ENCODE results near the gene ATAD1. TPM values are rescaled to one million over a fixed set of nuclear protein-coding genes. Genes with fewer than 3 reads are reported as not detected.

ATAD1 gene
- total RNA-seq, 4 donors from 2014 or later: 29.6 to 45.8 (median 33.8) TPM

DNA sequence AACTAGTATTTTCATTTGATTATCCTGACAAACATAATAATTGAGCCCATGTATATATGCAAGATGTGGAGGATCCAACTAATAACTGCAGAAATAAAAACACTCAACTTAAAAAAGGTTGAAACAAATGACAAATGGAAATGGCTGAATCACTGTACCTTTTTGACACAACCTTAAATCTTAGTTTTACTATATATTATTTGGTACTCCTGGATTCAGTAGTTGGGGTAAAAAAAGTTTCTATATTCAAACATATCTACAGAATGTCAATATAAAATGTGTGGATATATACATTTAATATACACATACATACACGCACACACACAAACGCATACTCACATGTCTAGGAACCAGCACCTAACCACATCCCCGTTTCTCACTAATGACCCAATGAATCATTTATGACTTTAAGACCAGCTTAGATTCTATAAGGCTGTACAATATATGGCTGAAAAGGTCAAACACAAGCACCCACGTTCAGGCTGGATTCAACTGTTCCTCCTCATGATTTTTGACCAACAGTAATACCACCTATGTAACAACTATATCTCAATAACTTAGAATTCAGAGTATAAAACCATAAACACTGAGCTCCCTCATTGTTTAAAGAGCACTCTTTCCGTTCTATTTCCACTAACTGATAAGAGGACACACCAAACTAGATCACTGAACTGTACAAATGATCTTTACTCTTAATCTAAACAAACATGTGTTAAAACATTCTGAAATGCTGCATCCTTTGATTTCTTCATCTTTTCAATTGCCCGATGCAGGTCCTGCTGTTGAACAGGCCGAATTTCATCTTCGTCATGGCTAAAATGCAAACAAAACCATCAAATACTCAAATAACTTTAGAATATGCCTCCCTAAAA, 63.8 kb downstream of the ATAD1 start:
- TF ChIP-seq, protein P1, sequence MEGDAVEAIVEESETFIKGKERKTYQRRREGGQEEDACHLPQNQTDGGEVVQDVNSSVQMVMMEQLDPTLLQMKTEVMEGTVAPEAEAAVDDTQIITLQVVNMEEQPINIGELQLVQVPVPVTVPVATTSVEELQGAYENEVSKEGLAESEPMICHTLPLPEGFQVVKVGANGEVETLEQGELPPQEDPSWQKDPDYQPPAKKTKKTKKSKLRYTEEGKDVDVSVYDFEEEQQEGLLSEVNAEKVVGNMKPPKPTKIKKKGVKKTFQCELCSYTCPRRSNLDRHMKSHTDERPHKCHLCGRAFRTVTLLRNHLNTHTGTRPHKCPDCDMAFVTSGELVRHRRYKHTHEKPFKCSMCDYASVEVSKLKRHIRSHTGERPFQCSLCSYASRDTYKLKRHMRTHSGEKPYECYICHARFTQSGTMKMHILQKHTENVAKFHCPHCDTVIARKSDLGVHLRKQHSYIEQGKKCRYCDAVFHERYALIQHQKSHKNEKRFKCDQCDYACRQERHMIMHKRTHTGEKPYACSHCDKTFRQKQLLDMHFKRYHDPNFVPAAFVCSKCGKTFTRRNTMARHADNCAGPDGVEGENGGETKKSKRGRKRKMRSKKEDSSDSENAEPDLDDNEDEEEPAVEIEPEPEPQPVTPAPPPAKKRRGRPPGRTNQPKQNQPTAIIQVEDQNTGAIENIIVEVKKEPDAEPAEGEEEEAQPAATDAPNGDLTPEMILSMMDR (IDR thresholded peaks at IDR 0.05; ENCODE audit: low read depth): no peak

DNA sequence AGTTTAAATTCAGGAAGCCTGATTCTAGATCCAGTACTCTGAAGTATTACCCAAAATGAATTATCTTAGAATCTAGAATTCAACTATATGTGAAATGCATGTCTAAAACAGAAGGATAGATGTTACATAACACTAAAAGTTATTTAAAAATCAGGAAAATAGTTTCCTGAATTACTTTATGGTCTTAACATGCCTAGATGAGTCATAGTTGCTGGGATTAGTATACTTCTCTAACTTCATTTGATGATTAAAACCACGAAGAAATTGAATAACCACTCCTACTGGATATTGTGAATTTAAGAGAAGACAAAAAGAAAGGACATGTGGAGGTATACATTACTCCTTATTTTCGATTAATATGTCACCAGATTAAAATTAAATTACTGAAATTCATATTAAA, 65.5 kb downstream of the ATAD1 start:
- TF ChIP-seq, protein P1 (IDR thresholded peaks at IDR 0.05; ENCODE audit: low read depth): no peak

DNA sequence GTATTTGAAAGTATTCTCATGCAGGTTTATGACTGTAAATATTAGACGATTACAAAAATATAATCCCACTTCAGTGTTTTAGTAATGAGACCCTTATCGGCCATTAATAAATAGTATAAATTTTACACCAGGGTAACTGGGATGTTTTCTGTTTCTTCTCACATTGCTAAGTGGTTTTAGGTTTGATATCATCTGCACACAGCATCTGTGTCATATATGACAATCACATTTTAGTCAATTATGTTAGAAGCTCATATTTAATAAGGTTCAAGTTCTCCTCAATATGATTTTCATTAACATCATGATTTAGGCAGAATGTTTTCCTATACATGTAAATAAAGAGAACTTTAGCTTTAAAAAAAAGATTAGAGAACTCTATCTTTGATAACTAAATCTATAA, 66.8 kb downstream of the ATAD1 start:
- TF ChIP-seq, protein P1 (IDR thresholded peaks at IDR 0.05; ENCODE audit: low read depth): no peak

DNA sequence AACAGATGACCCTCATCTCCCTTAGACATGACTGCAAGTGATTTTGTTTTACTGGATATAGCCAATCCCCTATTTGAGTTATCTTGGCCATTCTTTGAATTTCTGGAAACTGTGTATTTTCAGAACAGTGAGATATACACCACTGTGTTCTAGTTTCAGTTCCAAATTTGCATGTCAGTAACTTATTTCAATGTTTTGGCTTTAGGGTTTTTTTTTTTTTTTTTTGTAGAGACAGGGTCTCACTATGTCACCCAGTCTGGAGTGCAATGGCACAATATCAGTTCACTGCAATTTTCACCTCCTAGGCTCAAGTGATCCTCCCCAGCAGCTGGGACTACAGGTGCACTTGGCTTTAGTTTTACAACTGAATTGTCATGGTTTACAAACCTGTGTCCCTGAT, 67.2 kb downstream of the ATAD1 start:
- TF ChIP-seq, protein P1 (IDR thresholded peaks at IDR 0.05; ENCODE audit: low read depth): no peak

DNA sequence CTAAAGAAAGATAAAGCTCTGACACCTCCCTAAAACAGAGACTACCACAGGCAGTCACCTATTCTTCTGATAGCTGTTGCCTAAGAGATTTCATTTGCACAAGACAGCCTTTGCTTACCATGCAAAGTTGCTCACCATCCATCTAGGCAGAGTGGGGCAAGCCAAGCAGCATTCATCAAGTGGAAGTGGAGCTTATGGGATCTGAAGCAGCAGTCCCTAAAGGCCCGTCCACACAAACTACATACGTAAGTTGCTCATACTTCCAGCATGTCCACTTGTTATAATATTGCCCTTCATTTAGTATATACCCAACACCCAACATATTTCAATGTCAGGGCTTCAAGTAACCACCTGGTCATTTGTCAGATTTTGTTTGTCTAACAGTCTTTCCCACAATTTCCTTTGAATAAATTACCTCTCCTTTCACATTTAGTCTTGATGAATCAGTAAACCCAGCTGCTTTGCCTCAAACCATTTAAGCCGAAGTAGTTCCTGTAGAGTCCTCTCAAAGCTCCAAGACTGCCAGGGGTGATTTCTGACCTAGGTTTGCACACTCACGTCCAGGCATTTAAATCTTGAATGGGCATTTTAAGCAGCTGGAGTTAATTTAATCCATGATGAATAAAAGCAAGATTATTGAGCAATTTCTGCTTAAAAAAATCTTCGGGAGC, 67.9 kb downstream of the ATAD1 start:
- TF ChIP-seq, protein P1 (IDR thresholded peaks at IDR 0.05; ENCODE audit: low read depth): no peak

DNA sequence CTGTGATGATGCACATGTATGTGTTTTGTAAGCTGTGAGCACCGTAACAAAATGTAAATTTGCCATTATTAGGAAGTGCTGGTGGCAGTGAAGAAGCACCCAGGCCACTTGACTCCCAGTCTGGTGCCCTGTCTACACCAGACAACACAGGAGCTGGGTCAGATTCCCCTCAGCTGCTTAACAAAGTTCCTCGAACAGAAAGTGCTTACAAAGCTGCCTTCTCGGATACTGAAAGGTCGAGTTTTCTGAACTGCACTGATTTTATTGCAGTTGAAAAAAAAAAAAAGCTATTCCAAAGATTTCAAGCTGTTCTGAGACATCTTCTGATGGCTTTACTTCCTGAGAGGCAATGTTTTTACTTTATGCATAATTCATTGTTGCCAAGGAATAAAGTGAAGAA, 71.1 kb downstream of the ATAD1 start:
- TF ChIP-seq, protein P1 (IDR thresholded peaks at IDR 0.05; ENCODE audit: low read depth): no peak

DNA sequence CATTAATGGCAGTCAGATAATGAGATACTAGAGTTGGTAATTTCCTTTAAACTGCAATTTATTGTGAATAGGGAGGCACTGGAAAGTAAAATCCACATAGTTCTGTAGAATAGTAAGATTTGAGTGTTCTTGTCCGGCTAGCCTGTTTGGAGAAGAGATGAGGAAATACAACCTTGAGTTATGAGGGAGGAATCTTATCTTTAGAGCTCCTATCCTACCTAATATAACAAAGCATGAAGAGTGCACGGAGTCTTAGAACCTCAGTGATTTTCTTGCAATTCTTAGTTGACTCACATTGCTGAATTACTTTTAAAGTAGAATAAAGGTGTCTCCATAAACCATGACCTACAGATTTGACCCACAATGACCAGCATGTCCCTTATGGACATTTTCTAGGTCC, 73.4 kb downstream of the ATAD1 start:
- TF ChIP-seq, protein P1 (IDR thresholded peaks at IDR 0.05; ENCODE audit: low read depth): no peak
